ENCODE measurements around the gene CEP97. TPM values are rescaled to one million over a fixed set of nuclear protein-coding genes. Genes with fewer than 3 reads are reported as not detected.

CEP97 gene
- total and polyA plus RNA-seq, 2 donors (not counting 1 experiment from before 2014, with no cell fraction given): 2.1 to 15.4 TPM

DNA sequence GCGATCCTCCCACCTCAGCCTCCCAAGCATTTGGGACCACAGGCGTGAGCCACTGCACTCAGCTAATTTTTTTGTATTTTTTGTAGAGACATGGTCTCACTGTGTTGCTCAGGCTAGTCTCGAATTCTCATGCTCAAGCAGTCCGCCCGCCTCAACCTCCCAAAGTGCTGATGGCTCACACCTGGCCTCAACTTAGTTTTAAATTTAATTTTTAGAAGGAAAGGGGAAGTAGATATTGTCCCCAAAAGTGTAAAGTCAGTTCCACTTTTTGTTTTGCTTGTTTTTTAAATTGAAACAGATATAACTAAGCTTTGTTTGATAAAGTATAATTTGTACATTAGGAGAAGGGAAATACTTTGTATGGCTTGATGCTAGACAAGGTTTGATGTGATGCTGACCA is 93.6 kb downstream of the CEP97 start:
- Histone ChIP-seq H3K4me2 (replicated peaks; ENCODE audit: low read depth, low read length, poor library complexity, severe bottlenecking) (peak overlapping the region; percentile 71), H3K36me3 (replicated peaks in 1 of 2; ENCODE audit: control extremely low read depth in 1 of 2, control insufficient read depth in 1 of 2, extremely low read depth in 1 of 2, insufficient read depth in 2 of 2, low read length in 1 of 2) (peaks cover 0 to 8% of the 10 kb centered on the region in 2 experiments), H3K27me3 (replicated peaks in 1 of 4; ENCODE audit: control extremely low read depth in 1 of 4, control insufficient read depth in 3 of 4, insufficient read depth in 4 of 4, low read length in 3 of 4) (no peaks in the 10 kb centered on the region), H3K4me1 (ENCODE audit: control insufficient read depth in 2 of 2, insufficient read depth in 2 of 2, low read length in 2 of 2) (peaks cover 40 to 47% of the 10 kb centered on the region in 2 donors), H3K27ac (ENCODE audit: low read length in 2 of 2) (peak overlapping the region; percentile 43 to 78), H2AFZ (ENCODE audit: insufficient read depth, low read depth, low read length, poor library complexity, severe bottlenecking) (peak overlapping the region; percentile 54), H3K9me3 (ENCODE audit: control extremely low read depth in 1 of 3, control insufficient read depth in 2 of 3, insufficient read depth in 1 of 3, low read length in 2 of 3) (peaks cover 0 to 12% (median 0%) of the 10 kb centered on the region in 3 donors), H3K79me2 (ENCODE audit: control insufficient read depth, insufficient read depth, low read length) (peaks cover 14% of the 10 kb centered on the region), H4K20me1 (ENCODE audit: control insufficient read depth, insufficient read depth, low read length, poor library complexity, severe bottlenecking) (no peaks in the 10 kb centered on the region), H3K9ac (ENCODE audit: low read length) (peak overlapping the region; percentile 38), H3K4me3 (ENCODE audit: control extremely low read depth in 1 of 5, extremely low read depth in 1 of 5, insufficient read depth in 1 of 5, low read depth in 2 of 5, low read length in 4 of 5) (peak overlapping the region in 1 of 5 experiments; percentile 29)
- no peak for TF ChIP-seq EZH2 (IDR thresholded peaks at IDR 0.05; ENCODE audit: borderline replicate concordance, insufficient read depth, low read depth, low read length, poor library complexity, severe bottlenecking)
- TF ChIP-seq, protein P1, sequence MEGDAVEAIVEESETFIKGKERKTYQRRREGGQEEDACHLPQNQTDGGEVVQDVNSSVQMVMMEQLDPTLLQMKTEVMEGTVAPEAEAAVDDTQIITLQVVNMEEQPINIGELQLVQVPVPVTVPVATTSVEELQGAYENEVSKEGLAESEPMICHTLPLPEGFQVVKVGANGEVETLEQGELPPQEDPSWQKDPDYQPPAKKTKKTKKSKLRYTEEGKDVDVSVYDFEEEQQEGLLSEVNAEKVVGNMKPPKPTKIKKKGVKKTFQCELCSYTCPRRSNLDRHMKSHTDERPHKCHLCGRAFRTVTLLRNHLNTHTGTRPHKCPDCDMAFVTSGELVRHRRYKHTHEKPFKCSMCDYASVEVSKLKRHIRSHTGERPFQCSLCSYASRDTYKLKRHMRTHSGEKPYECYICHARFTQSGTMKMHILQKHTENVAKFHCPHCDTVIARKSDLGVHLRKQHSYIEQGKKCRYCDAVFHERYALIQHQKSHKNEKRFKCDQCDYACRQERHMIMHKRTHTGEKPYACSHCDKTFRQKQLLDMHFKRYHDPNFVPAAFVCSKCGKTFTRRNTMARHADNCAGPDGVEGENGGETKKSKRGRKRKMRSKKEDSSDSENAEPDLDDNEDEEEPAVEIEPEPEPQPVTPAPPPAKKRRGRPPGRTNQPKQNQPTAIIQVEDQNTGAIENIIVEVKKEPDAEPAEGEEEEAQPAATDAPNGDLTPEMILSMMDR (IDR thresholded peaks at IDR 0.05): no peak
- Mint-ChIP-seq H3K9me3 (ENCODE audit: insufficient read depth) (no peaks in the 10 kb centered on the region), H3K27ac (peak overlapping the region; percentile 85), H3K27me3 (no peaks in the 10 kb centered on the region), H3K4me3 (peak overlapping the region; percentile 72), H3K4me1 (peaks cover 52% of the 10 kb centered on the region)
- ChIA-PET CTCF (interaction anchor here (0.9 to 20.1 kb wide), 11 partner anchors 8 to 718 kb away, joined by 3 to 1306 read pairs (median 6); partner anchors contain the start of gene NFKBIZ), POLR2A (interaction anchor here (0.8 to 2.9 kb wide), 2 partner anchors 9 to 31 kb away, joined by 3 to 14 read pairs; partner anchors contain the start of gene NFKBIZ)
- DNase-seq (peak; percentile 58), ATAC-seq (ENCODE audit: low read depth) (peak; percentile 39)
- intact Hi-C loops (cut with micrococcal nuclease): loop anchor here (1.0 to 5.0 kb wide), 2 partner anchors 9 to 34 kb away; no protein-coding TSS in a partner anchor
- WGBS (ENCODE audit: insufficient coverage): no CpG with 5 or more reads among the region's 5 CpGs

DNA sequence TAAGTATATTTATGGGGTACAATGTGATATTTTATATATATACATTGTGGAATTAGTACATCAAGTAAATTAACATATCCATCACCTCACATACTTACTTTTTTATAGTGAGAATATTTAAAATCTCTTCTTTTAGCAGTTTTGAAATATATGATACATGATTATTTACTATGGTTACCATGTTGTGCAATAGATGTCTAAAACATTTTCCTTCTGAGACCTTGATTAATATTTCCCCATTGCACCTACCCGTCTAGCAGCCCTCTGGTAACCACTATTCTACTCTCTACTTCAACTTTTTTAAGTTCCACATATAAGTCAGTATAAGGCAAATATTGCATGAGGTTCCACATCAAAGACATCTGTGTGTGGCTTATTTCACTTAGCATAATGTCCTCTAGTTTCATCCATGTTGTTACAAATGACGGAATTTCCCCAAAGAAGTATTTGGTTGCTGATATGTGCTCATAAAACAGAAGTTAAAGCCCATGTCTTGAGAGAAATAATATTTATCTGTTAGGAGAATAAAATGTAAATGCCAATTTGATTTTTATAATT is 95.3 kb downstream of the CEP97 start:
- DNase-seq (peak; percentile 43), ATAC-seq (ENCODE audit: low read depth) (no peak)
- no peak for TF ChIP-seq EZH2 (IDR thresholded peaks at IDR 0.05; ENCODE audit: borderline replicate concordance, insufficient read depth, low read depth, low read length, poor library complexity, severe bottlenecking)
- TF ChIP-seq, protein P1 (IDR thresholded peaks at IDR 0.05): no peak
- no peak overlapping the region for H2AFZ ChIP-seq (ENCODE audit: insufficient read depth, low read depth, low read length, poor library complexity, severe bottlenecking)
- H3K27me3 Mint-ChIP-seq: no peaks in the 10 kb centered on the region
- no peaks in the 10 kb centered on the region for H4K20me1 ChIP-seq (ENCODE audit: control insufficient read depth, insufficient read depth, low read length, poor library complexity, severe bottlenecking)
- H3K9me3 Mint-ChIP-seq (ENCODE audit: insufficient read depth): no peaks in the 10 kb centered on the region
- no peak overlapping the region for H3K4me3 ChIP-seq (ENCODE audit: control extremely low read depth in 1 of 5, extremely low read depth in 1 of 5, insufficient read depth in 1 of 5, low read depth in 2 of 5, low read length in 4 of 5)
- H3K4me1 Mint-ChIP-seq: peaks cover 42% of the 10 kb centered on the region
- H3K27ac Mint-ChIP-seq: peak overlapping the region; percentile 20
- ChIA-PET POLR2A (no interaction called here), CTCF (interaction anchor here (1.5 kb wide), 1 partner anchor 18 kb away, joined by 8 read pairs; no protein-coding TSS in a partner anchor)
- no peak overlapping the region for H3K9ac ChIP-seq (ENCODE audit: low read length)
- H3K36me3 ChIP-seq (replicated peaks in 1 of 2; ENCODE audit: control extremely low read depth in 1 of 2, control insufficient read depth in 1 of 2, extremely low read depth in 1 of 2, insufficient read depth in 2 of 2, low read length in 1 of 2): peaks cover 0 to 8% of the 10 kb centered on the region in 2 experiments
- H3K4me3 Mint-ChIP-seq: no peak overlapping the region
- H3K79me2 ChIP-seq (ENCODE audit: control insufficient read depth, insufficient read depth, low read length): peaks cover 3% of the 10 kb centered on the region
- intact Hi-C loops (cut with micrococcal nuclease): loop anchor here (5.0 kb wide), 1 partner anchor 33 kb away; no protein-coding TSS in a partner anchor
- peak overlapping the region; percentile 16 for H3K4me2 ChIP-seq (replicated peaks; ENCODE audit: low read depth, low read length, poor library complexity, severe bottlenecking)
- no peak overlapping the region for H3K27ac ChIP-seq (ENCODE audit: low read length in 2 of 2)
- H3K27me3 ChIP-seq (replicated peaks in 1 of 4; ENCODE audit: control extremely low read depth in 1 of 4, control insufficient read depth in 3 of 4, insufficient read depth in 4 of 4, low read length in 3 of 4): no peaks in the 10 kb centered on the region
- WGBS (ENCODE audit: insufficient coverage): no CpG with 5 or more reads among the region's 2 CpGs
- H3K9me3 ChIP-seq (ENCODE audit: control extremely low read depth in 1 of 3, control insufficient read depth in 2 of 3, insufficient read depth in 1 of 3, low read length in 2 of 3): peaks cover 0 to 12% (median 0%) of the 10 kb centered on the region in 3 donors
- peaks cover 33 to 37% of the 10 kb centered on the region in 2 donors for H3K4me1 ChIP-seq (ENCODE audit: control insufficient read depth in 2 of 2, insufficient read depth in 2 of 2, low read length in 2 of 2)

Data from B cell (primary cell).